Esophagus squamous epithelium (tissue), 4 donors: Measurements from ENCODE around the gene ALOXE3.

Source experiments
- POLR2A ChIP-seq, 4 donors: fragments of 450-650 bp; IDR thresholded peaks; one replicate each; pipeline ENCODE4 v1.6.1; 2017; ENCODE audit warnings: antibody characterized with exemption in 4 of 4, mild to moderate bottlenecking in 4 of 4, moderate library complexity in 3 of 4
- TF ChIP-seq, protein P1 (sequence below), 6 experiments: fragments of 450-650 bp in 4 of 6; fragments of 200-600 bp in 2 of 6; sonication (generic) in 2 of 6; IDR thresholded peaks; one replicate each; pipeline ENCODE4 v1.5.1; 2016 to 2019; ENCODE audit warnings: antibody characterized with exemption in 6 of 6, mild to moderate bottlenecking in 4 of 6, moderate library complexity in 4 of 6

DNA sequence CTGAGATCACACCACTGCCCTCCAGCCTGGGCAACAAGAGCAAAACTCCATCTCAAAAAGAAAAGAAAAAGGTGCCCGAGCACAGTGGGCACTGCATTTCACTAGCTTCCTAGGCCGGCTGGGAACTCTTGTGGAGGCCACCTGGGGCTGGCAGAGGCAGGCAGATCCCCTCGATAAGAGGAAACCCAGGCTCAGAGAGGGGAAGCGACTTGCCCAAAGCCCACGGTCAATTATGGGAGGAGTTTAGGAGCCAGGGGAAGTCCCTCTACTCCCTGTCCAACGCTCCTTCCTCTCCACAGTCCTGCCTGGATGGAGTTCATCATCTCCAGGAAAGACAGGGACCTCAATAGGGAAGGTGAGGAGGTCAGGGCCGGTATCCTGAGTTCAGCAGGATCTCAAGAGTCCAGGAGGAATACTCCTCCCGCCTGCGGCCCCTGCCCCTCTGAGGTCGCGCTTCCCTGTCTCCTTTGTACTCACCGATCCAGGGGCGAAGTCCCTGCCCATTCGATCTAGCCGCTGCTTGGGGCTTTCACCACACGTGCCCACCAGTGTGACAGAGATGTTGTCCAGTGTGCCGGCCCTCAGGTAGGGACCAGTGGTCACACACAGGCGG, 841 bp downstream of the ALOXE3 start:
- TF ChIP-seq, protein P1, sequence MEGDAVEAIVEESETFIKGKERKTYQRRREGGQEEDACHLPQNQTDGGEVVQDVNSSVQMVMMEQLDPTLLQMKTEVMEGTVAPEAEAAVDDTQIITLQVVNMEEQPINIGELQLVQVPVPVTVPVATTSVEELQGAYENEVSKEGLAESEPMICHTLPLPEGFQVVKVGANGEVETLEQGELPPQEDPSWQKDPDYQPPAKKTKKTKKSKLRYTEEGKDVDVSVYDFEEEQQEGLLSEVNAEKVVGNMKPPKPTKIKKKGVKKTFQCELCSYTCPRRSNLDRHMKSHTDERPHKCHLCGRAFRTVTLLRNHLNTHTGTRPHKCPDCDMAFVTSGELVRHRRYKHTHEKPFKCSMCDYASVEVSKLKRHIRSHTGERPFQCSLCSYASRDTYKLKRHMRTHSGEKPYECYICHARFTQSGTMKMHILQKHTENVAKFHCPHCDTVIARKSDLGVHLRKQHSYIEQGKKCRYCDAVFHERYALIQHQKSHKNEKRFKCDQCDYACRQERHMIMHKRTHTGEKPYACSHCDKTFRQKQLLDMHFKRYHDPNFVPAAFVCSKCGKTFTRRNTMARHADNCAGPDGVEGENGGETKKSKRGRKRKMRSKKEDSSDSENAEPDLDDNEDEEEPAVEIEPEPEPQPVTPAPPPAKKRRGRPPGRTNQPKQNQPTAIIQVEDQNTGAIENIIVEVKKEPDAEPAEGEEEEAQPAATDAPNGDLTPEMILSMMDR (IDR thresholded peaks at IDR 0.05) = no peak
- TF ChIP-seq POLR2A (IDR thresholded peaks at IDR 0.05) = no peak
